Spleen (tissue), 11 donors: Measurements from ENCODE around the gene SETD3. TPM values are rescaled to one million over a fixed set of nuclear protein-coding genes. Genes with fewer than 3 reads are reported as not detected.

ENCODE experiments used
- DNase-seq: peaks from one replicate; pipeline ENCODE4 v3.0.0-alpha.2; 2020
- H3K27ac ChIP-seq, 8 donors: fragments of 200-600 bp; sonication (generic) in 7 of 8; 1 replicate in 4 of 8; 2 replicates in 4 of 8; pipeline versions ENCODE4 v1.5.0 to v1.8.0; 2016 to 2021; ENCODE audit warnings: inconsistent platforms in 4 of 8, mild to moderate bottlenecking in 4 of 8, moderate library complexity in 1 of 8
- H3K27me3 ChIP-seq, 7 donors: fragments of 200-600 bp; sonication (generic) in 6 of 7; replicated peaks in 1 of 7; 1 replicate in 4 of 7; 2 replicates in 3 of 7; pipeline versions ENCODE4 v1.5.0 to v1.8.0; 2016 to 2021; ENCODE audit warnings: inconsistent platforms in 3 of 7, mild to moderate bottlenecking in 1 of 7
- H3K36me3 ChIP-seq, 6 donors: fragments of 200-600 bp; sonication (generic) in 5 of 6; 1 replicate in 4 of 6; 2 replicates in 2 of 6; pipeline versions ENCODE4 v1.5.0 to v1.8.0; 2016 to 2021; ENCODE audit warnings: inconsistent platforms in 2 of 6
- H3K4me1 ChIP-seq, 6 donors: fragments of 200-600 bp; sonication (generic) in 5 of 6; 1 replicate in 3 of 6; 2 replicates in 3 of 6; pipeline versions ENCODE4 v1.5.0 to v1.8.0; 2016 to 2021; ENCODE audit warnings: inconsistent platforms in 3 of 6
- H3K4me3 ChIP-seq, 8 donors: fragments of 200-600 bp; sonication (generic) in 7 of 8; 1 replicate in 4 of 8; 2 replicates in 4 of 8; pipeline versions ENCODE4 v1.5.0 to v1.8.0; 2016 to 2021; ENCODE audit warnings: inconsistent platforms in 4 of 8, mild to moderate bottlenecking in 4 of 8, moderate library complexity in 2 of 8
- H3K9me3 ChIP-seq, 8 donors: fragments of 200-600 bp; sonication (generic) in 7 of 8; 1 replicate in 4 of 8; 2 replicates in 4 of 8; pipeline versions ENCODE4 v1.5.0 to v1.8.0; 2016 to 2021; ENCODE audit warnings: inconsistent platforms in 4 of 8
- CTCF ChIP-seq, 11 experiments: fragments of 200-600 bp in 7 of 11; fragments of 450-650 bp in 4 of 11; sonication (generic) in 4 of 11; IDR thresholded peaks in 8 of 11; conservative IDR thresholded peaks in 3 of 11; 1 replicate in 7 of 11; 2 replicates in 4 of 11; pipeline versions ENCODE4 v1.4.0 to v1.8.0; 2016 to 2021; ENCODE audit warnings: antibody characterized with exemption in 11 of 11, inconsistent platforms in 4 of 11, mild to moderate bottlenecking in 1 of 11
- POLR2A ChIP-seq, 3 donors: fragments of 450-650 bp; IDR thresholded peaks; one replicate each; pipeline ENCODE4 v1.5.1; 2017; ENCODE audit warnings: antibody characterized with exemption in 3 of 3, mild to moderate bottlenecking in 1 of 3
- POLR2AphosphoS5 ChIP-seq, 3 donors: sonication (generic); formaldehyde crosslinking; IDR thresholded peaks; one replicate each; pipeline ENCODE4 v1.5.1; 2017; ENCODE audit warnings: antibody characterized with exemption in 3 of 3
- WGBS, 5 donors: extraction: QIAGEN DNeasy Blood & Tissue Kit in 3 of 5; methylation state at CpG; one replicate each; pipeline versions ENCODE4 v1.1.5 to v1.1.7; 2013 to 2018; 5-methylcytosine and 5-hydroxymethylcytosine counted together
- intact Hi-C: fragments of 100-400 bp; cut with DNase I; formaldehyde crosslinking; loops from one replicate; pipeline ENCODE4 v1.15.0; 2023; ENCODE audit warnings: low total_unique reads
- polyA plus RNA-seq, 3 donors: library from polyadenylated mRNA; stranded (reverse); fragments of 200-250 nt; gene quantifications; one replicate each; pipeline ENCODE4 v1.2.1, GENCODE V29; 2013
- total RNA-seq, 7 donors: library from RNA; depleted of rRNA in 3 of 7; stranded (reverse); fragments of >200 nt in 3 of 7; fragmentation: NEBNext Ultra II Directional in 4 of 7; extraction: Animal tissue kit (Norgen Biotek cat#: 25700) in 4 of 7; gene quantifications; one replicate each; pipeline versions ENCODE4 v1.1.0 to v1.2.1, GENCODE V29; 2016 to 2021
- donor health status: healthy with polysubstance abuse.
- donor health status: DM: no; HTN: no; CAD: no; lungs with moderate emphysema.
- donor health status: DM: no; HTN: no; CAD: no.
- donor health status: Bipolar disorder and iron deficiency.
- donor health status: healthy.
- donor health status: DM: no; HTN: no; CAD: no.
- donor health status: DM: yes; HTN: yes; CAD: no.

The SETD3 gene
- total and polyA plus RNA-seq, 10 donors, result 18.1 to 84.4 (median 62.4) TPM

GRCh38 chr14:99462210-99462609 lies 18.4 kb downstream of the SETD3 start:
- intact Hi-C loops, result no loop called here
- no peaks in the 10 kb centered on the region for H3K9me3 ChIP-seq
- peaks cover 0 to 88% (median 73%) of the 10 kb centered on the region in 6 donors for H3K36me3 ChIP-seq
- peaks cover 0 to 7% (median 3%) of the 10 kb centered on the region in 6 donors for H3K4me1 ChIP-seq
- no peak for TF ChIP-seq POLR2AphosphoS5 (IDR thresholded peaks at IDR 0.05)
- 63 to 73% (median 66%) methylated on average over 6 of the region's 6 CpGs for WGBS, 5 donors
- H3K27ac ChIP-seq, result no peak overlapping the region
- H3K4me3 ChIP-seq, result no peak overlapping the region
- DNase-seq, result no peak
- no peaks in the 10 kb centered on the region for H3K27me3 ChIP-seq

- 83 to 97% (median 96%) methylated on average over 5 of the region's 5 CpGs for WGBS, 5 donors
- Histone ChIP-seq H3K9me3 (no peaks in the 10 kb centered on the region), H3K36me3 (peaks cover 0 to 94% (median 79%) of the 10 kb centered on the region in 6 donors), H3K27me3 (no peaks in the 10 kb centered on the region), H3K4me3 (no peak overlapping the region), H3K27ac (no peak overlapping the region), H3K4me1 (peaks cover 0 to under 1% (median 0%) of the 10 kb centered on the region in 6 donors)
- intact Hi-C loops, result no loop called here
- DNase-seq, result no peak
- no peak for TF ChIP-seq POLR2AphosphoS5 (IDR thresholded peaks at IDR 0.05)
- TF ChIP-seq POLR2A (IDR thresholded peaks at IDR 0.05), result no peak
- no peak for TF ChIP-seq CTCF (IDR thresholded peaks at IDR 0.05 in 8 of 11, conservative IDR thresholded peaks at IDR 0.05 in 3 of 11)
Observed at GRCh38 chr14:99461411-99462085, 19.1 kb downstream of the SETD3 start.

GRCh38 chr14:99460793-99461192 lies 19.9 kb downstream of the SETD3 start:
- intact Hi-C loops, result no loop called here
- TF ChIP-seq POLR2AphosphoS5 (IDR thresholded peaks at IDR 0.05) (no peak), CTCF (IDR thresholded peaks at IDR 0.05 in 8 of 11, conservative IDR thresholded peaks at IDR 0.05 in 3 of 11) (no peak), POLR2A (IDR thresholded peaks at IDR 0.05) (no peak)
- Histone ChIP-seq H3K4me1 (no peaks in the 10 kb centered on the region), H3K27me3 (no peaks in the 10 kb centered on the region), H3K27ac (no peak overlapping the region), H3K9me3 (no peaks in the 10 kb centered on the region), H3K4me3 (no peak overlapping the region), H3K36me3 (peaks cover 0 to 100% (median 81%) of the 10 kb centered on the region in 6 donors)
- DNase-seq, result no peak
- WGBS, 5 donors, result 93 to 97% (median 93%) methylated on average over 3 of the region's 3 CpGs

GRCh38 chr14:99459481-99460100 lies 21.1 kb downstream of the SETD3 start:
- WGBS, 5 donors, result 92 to 95% (median 93%) methylated on average over 5 of the region's 5 CpGs
- Histone ChIP-seq H3K4me1 (no peaks in the 10 kb centered on the region), H3K27ac (no peak overlapping the region), H3K27me3 (no peaks in the 10 kb centered on the region), H3K9me3 (no peaks in the 10 kb centered on the region), H3K36me3 (peaks cover 0 to 100% (median 79%) of the 10 kb centered on the region in 6 donors), H3K4me3 (no peak overlapping the region)
- DNase-seq, result no peak
- intact Hi-C loops, result no loop called here
- TF ChIP-seq POLR2A (IDR thresholded peaks at IDR 0.05) (no peak), POLR2AphosphoS5 (IDR thresholded peaks at IDR 0.05) (no peak), CTCF (IDR thresholded peaks at IDR 0.05 in 8 of 11, conservative IDR thresholded peaks at IDR 0.05 in 3 of 11) (no peak)
